Endothelial cell of umbilical vein (primary cell): ENCODE results near the gene SPRY1.

ENCODE experiments used
- CTCF ChIP-seq, 2 donors: IDR thresholded peaks; 1 replicate in 1 of 2; 2 replicates in 1 of 2; pipeline ENCODE4 v1.5.1; 2011; ENCODE audit warnings: low read length in 2 of 2, mild to moderate bottlenecking in 2 of 2, moderate library complexity in 2 of 2, control low read depth in 1 of 2, inconsistent platforms in 1 of 2, low read depth in 1 of 2; ENCODE audit not compliant: insufficient read depth in 1 of 2; ENCODE audit errors: extremely low read depth in 1 of 2
- MAX ChIP-seq: IDR thresholded peaks from 2 replicates; pipeline ENCODE4 v1.6.1; 2011; ENCODE audit not compliant: insufficient read depth, insufficient read length
- POLR2A ChIP-seq: IDR thresholded peaks from 2 replicates; pipeline ENCODE4 v1.6.1; 2012; ENCODE audit warnings: low read depth, mild to moderate bottlenecking, control low read depth, low read length
- POLR2AphosphoS5 ChIP-seq: IDR thresholded peaks from 2 replicates; pipeline ENCODE4 v1.6.1; 2012; ENCODE audit warnings: low read depth, mild to moderate bottlenecking, control low read depth, low read length, moderate library complexity; ENCODE audit not compliant: insufficient read depth

- TF ChIP-seq CTCF (IDR thresholded peaks at IDR 0.05; ENCODE audit: extremely low read depth in 1 of 2, insufficient read depth in 1 of 2, low read depth in 1 of 2, low read length in 2 of 2) (no peak), POLR2AphosphoS5 (no peak), POLR2A (no peak), MAX (no peak)
Measured at GRCh38 chr4:123381996-123382395, 14.6 kb upstream of the SPRY1 start.
